Hepatocyte (in vitro differentiated cells): ENCODE measurements around the gene SUB1.

Experiments used
- EZH2 ChIP-seq: fragments of 200-600 bp; sonication (generic); IDR thresholded peaks from 2 replicates; pipeline ENCODE4 v1.6.1; 2016; ENCODE audit warnings: antibody characterized with exemption, mild to moderate bottlenecking, borderline replicate concordance
- TF ChIP-seq, protein P1 (sequence below): fragments of 200-600 bp; sonication (generic); IDR thresholded peaks from 2 replicates; pipeline ENCODE4 v1.5.1; 2016; ENCODE audit warnings: antibody characterized with exemption, mild to moderate bottlenecking; ENCODE audit not compliant: poor library complexity

DNA sequence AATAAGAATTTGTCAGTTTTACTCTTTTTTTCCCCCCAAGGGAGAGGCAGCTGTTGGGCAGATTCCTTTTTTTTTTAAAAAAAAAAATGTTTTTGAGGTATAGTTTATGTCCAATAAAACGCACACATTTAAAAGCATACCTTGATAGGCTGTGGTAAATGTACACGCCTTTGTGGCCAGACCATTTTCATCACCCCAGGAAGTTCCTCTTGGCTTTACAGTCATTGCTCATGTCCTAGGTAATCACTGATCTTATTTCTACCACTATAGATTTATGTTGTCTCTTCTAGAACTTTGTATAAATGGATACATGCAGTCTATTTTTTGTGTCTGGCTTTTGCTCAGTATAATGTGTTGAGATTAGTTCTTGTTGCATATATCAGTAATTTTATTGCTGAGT lies 9.8 kb downstream of the SUB1 start:
- TF ChIP-seq EZH2, result no peak
- TF ChIP-seq, protein P1, sequence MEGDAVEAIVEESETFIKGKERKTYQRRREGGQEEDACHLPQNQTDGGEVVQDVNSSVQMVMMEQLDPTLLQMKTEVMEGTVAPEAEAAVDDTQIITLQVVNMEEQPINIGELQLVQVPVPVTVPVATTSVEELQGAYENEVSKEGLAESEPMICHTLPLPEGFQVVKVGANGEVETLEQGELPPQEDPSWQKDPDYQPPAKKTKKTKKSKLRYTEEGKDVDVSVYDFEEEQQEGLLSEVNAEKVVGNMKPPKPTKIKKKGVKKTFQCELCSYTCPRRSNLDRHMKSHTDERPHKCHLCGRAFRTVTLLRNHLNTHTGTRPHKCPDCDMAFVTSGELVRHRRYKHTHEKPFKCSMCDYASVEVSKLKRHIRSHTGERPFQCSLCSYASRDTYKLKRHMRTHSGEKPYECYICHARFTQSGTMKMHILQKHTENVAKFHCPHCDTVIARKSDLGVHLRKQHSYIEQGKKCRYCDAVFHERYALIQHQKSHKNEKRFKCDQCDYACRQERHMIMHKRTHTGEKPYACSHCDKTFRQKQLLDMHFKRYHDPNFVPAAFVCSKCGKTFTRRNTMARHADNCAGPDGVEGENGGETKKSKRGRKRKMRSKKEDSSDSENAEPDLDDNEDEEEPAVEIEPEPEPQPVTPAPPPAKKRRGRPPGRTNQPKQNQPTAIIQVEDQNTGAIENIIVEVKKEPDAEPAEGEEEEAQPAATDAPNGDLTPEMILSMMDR, result no peak
